Natural killer cell (primary cell): ENCODE data around the gene SLC2A5. TPM values are rescaled to one million over a fixed set of nuclear protein-coding genes. Genes with fewer than 3 reads are reported as not detected.

Source experiments
- ATAC-seq, 3 donors: fragments of 150-1000 bp in 2 of 3; fragments of 200-7000 bp in 1 of 3; cut with Tn5 transposase; 1 replicate in 1 of 3; 2 replicates in 2 of 3; pipeline ENCODE4 v1.10.0; 2021; ENCODE audit warnings: mild to moderate bottlenecking in 2 of 3, moderate library complexity in 2 of 3
- DNase-seq, 2 donors: peaks; one replicate each; pipeline versions ENCODE4 v3.0.0 to v3.0.0-alpha.2; 2013 to 2021; ENCODE audit warnings: mixed read lengths in 1 of 2
- H3K27ac ChIP-seq: one replicate; pipeline ENCODE4 v1.5.1; 2013; ENCODE audit warnings: mild to moderate bottlenecking, low read length
- H3K27me3 ChIP-seq: one replicate; pipeline ENCODE4 v1.6.1; 2013; ENCODE audit warnings: low read length; ENCODE audit not compliant: control insufficient read depth, insufficient read depth
- H3K36me3 ChIP-seq: one replicate; pipeline ENCODE4 v1.6.1; 2013; ENCODE audit warnings: low read length; ENCODE audit not compliant: control insufficient read depth, insufficient read depth
- H3K4me1 ChIP-seq: one replicate; pipeline ENCODE4 v1.6.1; 2013; ENCODE audit warnings: low read length; ENCODE audit not compliant: control insufficient read depth, insufficient read depth
- H3K4me3 ChIP-seq: one replicate; pipeline ENCODE4 v1.5.1; 2013; ENCODE audit warnings: low read length
- H3K9me3 ChIP-seq: one replicate; pipeline ENCODE4 v1.6.1; 2013; ENCODE audit warnings: low read length; ENCODE audit not compliant: control insufficient read depth, insufficient read depth
- H3K27ac Mint-ChIP-seq, 2 donors: one replicate each; pipeline ENCODE4 v1.8.0; 2022; ENCODE audit warnings: mild to moderate bottlenecking in 2 of 2, mixed read lengths in 2 of 2, moderate library complexity in 1 of 2
- H3K27me3 Mint-ChIP-seq, 2 donors: one replicate each; pipeline ENCODE4 v1.8.0; 2022; ENCODE audit warnings: low read depth in 2 of 2, mixed read lengths in 2 of 2
- H3K36me3 Mint-ChIP-seq: one replicate; pipeline ENCODE4 v1.8.0; 2022; ENCODE audit warnings: mixed read lengths
- H3K4me1 Mint-ChIP-seq, 2 donors: one replicate each; pipeline ENCODE4 v1.8.0; 2022; ENCODE audit warnings: mixed read lengths in 2 of 2
- H3K4me3 Mint-ChIP-seq: one replicate; pipeline ENCODE4 v1.8.0; 2022; ENCODE audit warnings: mild to moderate bottlenecking, moderate library complexity, mixed read lengths
- H3K9me3 Mint-ChIP-seq, 2 donors: one replicate each; pipeline ENCODE4 v1.8.0; 2022; ENCODE audit warnings: mixed read lengths in 2 of 2
- WGBS: methylation state at CpG from one replicate; pipeline ENCODE4 v1.1.7; 2013; ENCODE audit warnings: missing lambda C conversion rate; ENCODE audit not compliant: insufficient coverage; 5-methylcytosine and 5-hydroxymethylcytosine counted together
- intact Hi-C: fragments of 100-400 bp; cut with micrococcal nuclease; formaldehyde crosslinking; loops from one replicate; pipeline ENCODE4 v1.14.2; 2022
- total RNA-seq, 4 donors: library from RNA; stranded (reverse); fragments of 120-200 nt in 1 of 4; gene quantifications; one replicate each; pipeline versions ENCODE4 v1.2.3 to v1.2.4, GENCODE V29; 2013 to 2022
- TF ChIP-seq, protein P1 (sequence below): fragments of 200-600 bp; IDR thresholded peaks from one replicate; pipeline ENCODE4 v1.8.0; 2022; ENCODE audit warnings: antibody characterized with exemption

The SLC2A5 gene
- total RNA-seq, 3 donors from 2014 or later (not counting 1 experiment from before 2014, with no cell fraction given) = not detected

DNA sequence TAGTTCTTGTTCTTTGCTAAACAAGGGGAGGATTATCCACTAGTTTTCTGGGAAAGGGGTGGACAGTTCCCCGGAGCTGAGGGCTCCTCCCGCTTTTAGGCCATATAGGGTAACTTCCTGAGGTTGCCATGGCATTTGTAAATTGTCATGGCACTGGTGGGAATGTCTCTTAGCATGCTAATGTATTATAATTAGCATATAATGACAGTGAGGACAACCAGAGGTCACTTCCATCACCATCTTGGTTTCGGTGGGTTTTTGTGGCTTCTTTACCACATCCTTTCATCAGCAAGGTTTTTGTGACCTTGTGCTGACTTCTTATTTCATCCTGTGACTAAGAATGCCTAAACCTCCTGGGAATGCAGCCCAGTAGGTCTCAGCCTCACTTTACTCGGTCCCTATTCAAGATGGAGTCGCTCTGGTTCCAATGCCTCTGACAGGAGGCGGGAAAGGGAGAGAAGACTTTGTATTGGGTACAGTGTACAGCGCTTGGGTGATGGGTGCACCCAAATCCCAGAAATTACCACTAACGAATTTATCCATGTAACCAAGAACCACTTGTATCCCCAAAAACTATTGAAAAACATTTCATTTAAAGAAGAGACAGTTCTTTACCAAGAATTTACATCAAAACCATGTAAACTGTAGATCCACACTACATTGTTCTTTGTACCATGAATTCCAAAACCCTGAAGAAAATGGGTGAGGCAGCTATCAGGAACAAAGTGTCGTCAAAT is 8.7 kb upstream of the SLC2A5 start:
- intact Hi-C loops = no loop called here
- Histone ChIP-seq H3K4me3 (no peak overlapping the region), H3K9me3 (no peaks in the 10 kb centered on the region), H3K4me1 (peaks cover 29% of the 10 kb centered on the region), H3K36me3 (no peaks in the 10 kb centered on the region), H3K27me3 (peaks cover 9% of the 10 kb centered on the region), H3K27ac (no peak overlapping the region)
- Mint-ChIP-seq H3K4me3 (no peak overlapping the region), H3K9me3 (no peaks in the 10 kb centered on the region), H3K27ac (no peak overlapping the region), H3K4me1 (peaks cover 19 to 23% of the 10 kb centered on the region in 2 donors), H3K36me3 (no peaks in the 10 kb centered on the region), H3K27me3 (peaks cover 12 to 40% of the 10 kb centered on the region in 2 donors)
- DNase-seq (no peak), ATAC-seq (peak in 2 of 3 donors; percentile 26 to 35)
- 62% methylated on average over 7 of the region's 9 CpGs for WGBS
- TF ChIP-seq, protein P1, sequence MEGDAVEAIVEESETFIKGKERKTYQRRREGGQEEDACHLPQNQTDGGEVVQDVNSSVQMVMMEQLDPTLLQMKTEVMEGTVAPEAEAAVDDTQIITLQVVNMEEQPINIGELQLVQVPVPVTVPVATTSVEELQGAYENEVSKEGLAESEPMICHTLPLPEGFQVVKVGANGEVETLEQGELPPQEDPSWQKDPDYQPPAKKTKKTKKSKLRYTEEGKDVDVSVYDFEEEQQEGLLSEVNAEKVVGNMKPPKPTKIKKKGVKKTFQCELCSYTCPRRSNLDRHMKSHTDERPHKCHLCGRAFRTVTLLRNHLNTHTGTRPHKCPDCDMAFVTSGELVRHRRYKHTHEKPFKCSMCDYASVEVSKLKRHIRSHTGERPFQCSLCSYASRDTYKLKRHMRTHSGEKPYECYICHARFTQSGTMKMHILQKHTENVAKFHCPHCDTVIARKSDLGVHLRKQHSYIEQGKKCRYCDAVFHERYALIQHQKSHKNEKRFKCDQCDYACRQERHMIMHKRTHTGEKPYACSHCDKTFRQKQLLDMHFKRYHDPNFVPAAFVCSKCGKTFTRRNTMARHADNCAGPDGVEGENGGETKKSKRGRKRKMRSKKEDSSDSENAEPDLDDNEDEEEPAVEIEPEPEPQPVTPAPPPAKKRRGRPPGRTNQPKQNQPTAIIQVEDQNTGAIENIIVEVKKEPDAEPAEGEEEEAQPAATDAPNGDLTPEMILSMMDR = no peak

DNA sequence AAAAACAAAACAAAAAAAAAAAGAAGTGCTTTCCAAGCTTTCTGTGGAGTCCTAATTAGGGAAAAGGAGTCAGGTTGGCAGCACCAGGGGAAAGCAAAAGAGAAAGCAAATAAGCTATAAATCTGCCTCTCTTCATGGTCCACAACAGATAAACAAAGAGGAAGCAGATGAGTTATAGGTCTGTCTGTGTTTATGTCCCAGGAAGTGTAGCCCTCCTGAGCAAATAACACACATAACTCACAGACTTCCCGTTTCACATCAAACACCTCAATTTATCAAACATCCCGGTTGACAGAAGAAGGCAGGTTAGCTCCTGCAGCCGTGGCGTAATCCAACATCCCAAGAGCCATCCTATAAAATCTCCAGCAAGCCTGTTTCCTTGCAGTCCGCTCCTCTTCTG is 5.6 kb upstream of the SLC2A5 start:
- Histone ChIP-seq H3K4me3 (no peak overlapping the region), H3K27me3 (peaks cover 9% of the 10 kb centered on the region), H3K9me3 (no peaks in the 10 kb centered on the region), H3K36me3 (no peaks in the 10 kb centered on the region), H3K4me1 (peaks cover 29% of the 10 kb centered on the region), H3K27ac (no peak overlapping the region)
- Mint-ChIP-seq H3K27me3 (peaks cover 16 to 19% of the 10 kb centered on the region in 2 donors), H3K4me3 (no peak overlapping the region), H3K9me3 (no peaks in the 10 kb centered on the region), H3K36me3 (no peaks in the 10 kb centered on the region), H3K27ac (no peak overlapping the region), H3K4me1 (peaks cover 18 to 19% of the 10 kb centered on the region in 2 donors)
- 26% methylated on average over 5 of the region's 5 CpGs for WGBS
- TF ChIP-seq, protein P1 = no peak
- ATAC-seq (no peak), DNase-seq (no peak)
- intact Hi-C loops = no loop called here

DNA sequence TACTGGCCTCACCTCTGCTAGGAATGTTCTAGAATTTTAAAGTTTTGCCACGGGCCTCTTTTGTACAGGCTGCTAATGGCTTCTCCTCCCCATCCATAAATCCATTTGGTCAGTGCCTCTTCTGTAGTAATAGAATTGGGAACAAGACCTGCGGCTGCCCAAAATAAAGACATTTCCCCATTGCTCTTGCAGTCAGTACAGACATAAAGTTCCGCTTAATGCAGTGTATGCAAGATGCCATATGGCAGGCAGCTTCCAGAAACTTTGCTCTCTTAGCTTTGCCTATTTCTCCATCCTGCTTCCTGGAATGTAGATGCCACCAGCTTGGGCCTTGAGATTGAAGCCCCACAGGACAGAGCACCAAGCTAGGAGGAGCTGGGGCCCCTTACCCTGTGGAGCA is 3.7 kb upstream of the SLC2A5 start:
- peaks cover 12 to 16% of the 10 kb centered on the region in 2 donors for H3K4me1 Mint-ChIP-seq
- H3K36me3 Mint-ChIP-seq = no peaks in the 10 kb centered on the region
- no peak overlapping the region for H3K27ac Mint-ChIP-seq
- peaks cover 17% of the 10 kb centered on the region for H3K4me1 ChIP-seq
- peaks cover 7 to 8% of the 10 kb centered on the region in 2 donors for H3K27me3 Mint-ChIP-seq
- H3K9me3 Mint-ChIP-seq = no peaks in the 10 kb centered on the region
- H3K4me3 ChIP-seq = no peak overlapping the region
- H3K36me3 ChIP-seq = no peaks in the 10 kb centered on the region
- DNase-seq (no peak), ATAC-seq (no peak)
- intact Hi-C loops = no loop called here
- peaks cover 3% of the 10 kb centered on the region for H3K27me3 ChIP-seq
- H3K9me3 ChIP-seq = no peaks in the 10 kb centered on the region
- no peak overlapping the region for H3K4me3 Mint-ChIP-seq
- H3K27ac ChIP-seq = no peak overlapping the region
- TF ChIP-seq, protein P1 = no peak
- 91% methylated on average over 3 of the region's 3 CpGs for WGBS
